ENCODE data around the gene DBET.
"Not testable (repeated sequence)": the region's sequence is repeated elsewhere in the genome, so short reads cannot be mapped to it uniquely, and the experiment has no call there.

- TF ChIP-seq CTCF (conservative IDR thresholded peaks at IDR 0.05; ENCODE audit: low read depth, low read length); CHD1 (IDR thresholded peaks at IDR 0.05; ENCODE audit: low read depth, low read length): not testable (repeated sequence)
Measured at GRCh38 chr4:190064805-190065204, 503 bp downstream of the DBET start.
